T-helper 22 cell (primary cell): ENCODE measurements around the gene TIE1.

Experiments
- DNase-seq: peaks from one replicate; pipeline ENCODE4 v3.0.0-alpha.2; 2020; ENCODE audit warnings: low read depth

TIE1 gene

DNA sequence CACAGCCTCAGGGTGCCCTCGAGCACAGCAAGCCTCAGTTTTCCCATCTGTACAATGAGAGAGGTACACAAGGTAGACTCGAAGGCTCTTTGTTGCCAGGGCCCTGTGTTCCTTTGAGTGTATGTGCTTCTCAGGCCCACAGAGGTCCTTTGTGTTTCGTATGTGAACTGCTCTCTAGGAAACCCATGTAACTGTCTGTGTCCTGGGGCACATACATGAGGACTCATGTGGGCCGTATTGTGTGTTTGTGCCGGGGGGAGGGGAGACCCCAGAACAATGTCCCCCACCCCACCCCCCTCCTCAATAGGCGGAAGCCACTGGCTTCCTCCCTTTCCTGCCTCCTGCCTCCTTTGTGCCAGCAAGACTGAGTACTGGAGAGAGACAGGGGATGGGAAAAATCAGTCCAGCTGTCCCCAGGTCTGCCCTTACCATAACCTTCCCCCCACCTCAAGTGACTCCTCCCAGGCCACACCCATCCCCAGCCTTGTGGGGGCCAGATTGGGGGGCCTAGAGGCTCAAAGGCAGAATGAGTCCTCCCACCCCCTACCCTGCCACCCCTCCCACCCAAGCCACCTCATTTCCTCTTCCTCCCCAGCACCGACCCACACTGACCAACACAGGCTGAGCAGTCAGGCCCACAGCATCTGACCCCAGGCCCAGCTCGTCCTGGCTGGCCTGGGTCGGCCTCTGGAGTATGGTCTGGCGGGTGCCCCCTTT is at the start of gene TIE1:
Gene TIE1, plus strand, starts transcription at position 605 of the 717 bp plus-strand sequence. Its CDS starts 90 bp downstream, at position 695.
- no peak for DNase-seq

DNA sequence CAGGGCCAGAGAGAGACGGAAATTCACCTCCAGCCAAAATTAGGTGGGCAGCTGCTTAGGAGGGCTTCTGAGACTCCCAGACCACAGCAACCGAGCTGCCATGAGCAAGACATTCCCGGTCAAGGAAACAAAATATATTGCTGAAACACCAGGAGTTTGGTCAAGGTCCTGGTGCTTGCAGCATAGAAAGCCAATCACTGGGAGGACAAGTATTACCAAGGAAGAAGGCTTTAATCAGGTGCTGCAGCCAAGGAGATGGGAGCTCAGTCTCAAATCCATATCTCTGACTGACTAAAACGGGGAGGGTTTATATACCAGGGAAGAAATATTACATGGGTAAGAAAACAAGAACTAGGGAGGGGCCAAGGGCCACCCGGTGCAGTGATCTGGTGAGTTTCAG is 49.8 kb upstream of the TIE1 start:
- DNase-seq: no peak

DNA sequence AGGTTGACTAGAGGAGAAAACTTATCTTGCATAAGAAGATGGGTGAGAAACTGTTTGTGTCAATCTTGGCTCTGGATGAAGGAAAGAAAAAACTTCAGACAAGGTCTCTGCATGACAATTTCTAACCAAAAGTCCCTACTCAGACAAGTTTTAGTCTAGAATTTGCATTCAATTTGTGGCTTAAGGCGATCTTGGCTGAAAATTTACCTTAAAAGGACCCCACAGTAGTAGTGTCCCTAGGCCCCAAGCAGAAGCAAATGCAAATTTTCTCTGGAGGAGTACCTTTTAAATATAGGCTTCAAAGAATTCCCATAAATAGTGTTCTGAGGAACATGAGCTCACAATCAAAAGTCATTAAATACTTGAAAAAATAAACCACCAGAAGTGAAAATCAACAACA is 48.6 kb upstream of the TIE1 start:
- no peak for DNase-seq

DNA sequence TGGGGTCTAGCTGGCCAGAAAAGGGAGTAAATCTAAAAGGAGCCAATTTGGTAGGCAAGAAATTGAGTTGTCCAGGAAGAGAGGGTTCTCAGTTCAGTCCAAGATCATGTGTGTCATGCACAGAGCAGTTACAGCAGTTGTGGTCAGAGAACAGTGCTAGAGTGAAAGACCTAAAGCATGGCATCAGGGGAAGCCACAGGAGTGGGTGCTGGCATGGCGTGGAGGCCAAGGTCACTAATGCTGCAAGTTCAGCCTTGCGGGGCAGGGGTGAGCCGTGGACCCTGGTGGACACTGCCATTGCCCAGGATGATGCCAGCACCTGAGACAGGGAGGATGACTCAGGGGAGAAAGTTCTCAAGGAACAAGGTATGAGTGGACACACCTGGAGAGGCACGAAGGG is 47.6 kb upstream of the TIE1 start:
- no peak for DNase-seq

DNA sequence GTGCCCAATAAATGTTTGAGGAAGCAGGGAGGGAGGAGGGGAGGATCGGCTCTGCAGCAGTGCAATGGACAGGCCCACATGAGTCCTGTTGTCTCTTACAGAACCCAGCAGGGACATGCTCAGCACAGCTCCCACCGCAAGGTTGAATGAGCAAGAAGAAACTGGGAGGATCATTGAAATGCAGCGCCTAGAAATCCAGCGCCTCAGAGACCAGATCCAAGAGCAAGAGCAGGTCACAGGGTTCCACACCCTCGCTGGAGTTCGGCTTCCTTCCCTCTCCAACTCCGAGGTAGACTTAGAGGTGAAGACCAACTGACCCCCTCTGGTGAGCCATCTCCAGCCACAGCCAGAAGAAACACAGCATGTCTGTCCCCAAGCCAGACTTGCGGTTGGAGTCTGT is 46.9 kb upstream of the TIE1 start:
- no peak for DNase-seq

DNA sequence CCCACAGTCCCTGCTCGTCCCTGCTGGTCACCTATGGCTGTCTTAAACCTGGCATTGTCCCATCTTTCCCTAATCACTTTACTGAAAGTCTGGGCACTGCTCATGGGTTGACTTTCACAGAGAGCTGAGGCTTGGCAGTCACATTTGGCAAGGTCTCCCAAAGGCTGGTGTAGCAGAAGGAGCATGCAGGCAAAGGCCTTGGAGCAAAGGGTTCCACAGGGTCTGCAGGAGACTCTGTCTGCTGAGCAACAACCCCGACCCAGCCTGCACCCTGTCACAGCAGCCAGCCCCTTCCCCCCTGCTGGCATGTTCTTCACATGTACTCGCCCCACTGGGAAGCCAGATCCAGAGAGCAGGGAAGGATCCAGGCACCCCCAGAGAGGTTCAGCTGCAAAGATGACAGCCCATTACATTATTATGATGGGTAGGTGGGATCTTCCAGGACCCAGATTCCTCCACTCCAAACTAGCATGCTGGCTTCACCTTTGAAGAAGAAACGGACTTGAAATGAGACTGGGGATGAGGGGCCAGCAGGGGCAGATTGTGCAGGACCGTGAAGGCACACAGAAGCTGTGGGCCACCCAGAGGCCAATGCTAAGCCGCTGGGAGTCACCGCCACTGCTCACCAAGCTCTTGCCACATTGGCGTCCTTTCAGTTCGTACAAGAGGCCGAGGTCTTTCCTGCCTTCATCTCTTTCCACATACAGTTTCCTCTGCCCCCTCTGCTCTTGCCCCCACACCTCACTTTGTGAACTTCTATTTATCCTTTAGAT is 45.2 kb upstream of the TIE1 start:
- no peak for DNase-seq

DNA sequence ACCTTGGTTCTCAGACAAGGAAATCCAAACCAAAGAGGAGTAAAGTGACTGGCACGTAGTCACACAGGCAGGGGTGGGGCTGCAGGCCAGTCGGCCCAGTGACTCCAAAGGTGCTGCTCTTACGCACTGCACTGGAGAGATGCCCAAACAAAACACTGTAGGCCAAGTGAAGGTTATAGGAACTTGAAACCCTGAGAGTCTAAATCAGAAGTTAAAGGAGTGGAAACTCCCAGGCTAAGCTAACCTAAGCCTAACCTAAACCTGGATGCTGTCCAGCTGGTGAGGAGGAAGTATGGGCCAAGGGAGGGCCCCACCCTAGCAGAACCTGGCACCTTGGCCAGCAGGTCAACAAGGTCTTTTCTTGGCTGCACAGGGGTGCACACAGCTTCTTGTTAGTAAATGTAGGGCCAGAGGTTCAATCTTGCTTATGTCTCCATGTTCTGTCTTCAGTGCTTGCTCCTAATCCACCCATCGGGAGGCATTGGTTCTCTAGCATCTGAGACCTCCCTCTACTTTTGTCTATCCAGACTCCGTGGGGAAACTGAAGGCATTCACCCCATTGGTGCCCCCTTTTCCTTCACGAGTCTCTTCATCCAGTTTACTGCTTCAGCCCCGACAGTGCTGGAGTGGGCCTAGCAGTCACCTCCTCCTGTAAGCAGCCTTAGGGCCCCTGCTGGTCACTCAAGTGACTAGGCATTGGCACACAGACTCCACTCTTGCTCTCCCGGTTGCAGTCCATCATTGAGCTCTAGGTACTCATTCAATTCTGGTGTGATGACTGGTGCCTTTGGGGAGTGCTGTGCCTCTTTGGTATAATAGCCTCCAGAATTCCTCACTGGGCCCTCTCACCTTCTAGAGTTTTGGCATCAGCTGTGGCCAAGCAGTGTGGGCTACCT is 43.9 kb upstream of the TIE1 start:
- no peak for DNase-seq

DNA sequence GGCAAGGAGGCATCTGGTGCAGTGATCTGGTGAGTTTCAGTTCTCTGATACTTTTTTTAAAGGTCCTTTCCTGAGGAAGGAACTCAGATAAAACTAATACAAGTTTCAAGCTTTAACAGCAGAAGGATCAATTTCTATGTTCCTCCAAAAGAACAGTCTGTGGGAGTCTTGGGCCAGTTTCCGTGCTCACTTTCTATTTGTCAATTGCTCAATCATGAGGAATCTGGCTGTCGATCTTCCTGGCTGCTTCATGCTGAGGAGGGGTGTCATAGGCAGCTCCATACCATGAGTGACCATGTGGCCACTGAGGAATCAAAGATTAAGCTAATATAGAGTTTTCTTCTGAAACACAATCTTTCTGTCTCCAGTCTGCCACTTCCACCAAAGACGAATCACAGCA is 42.4 kb upstream of the TIE1 start:
- no peak for DNase-seq

DNA sequence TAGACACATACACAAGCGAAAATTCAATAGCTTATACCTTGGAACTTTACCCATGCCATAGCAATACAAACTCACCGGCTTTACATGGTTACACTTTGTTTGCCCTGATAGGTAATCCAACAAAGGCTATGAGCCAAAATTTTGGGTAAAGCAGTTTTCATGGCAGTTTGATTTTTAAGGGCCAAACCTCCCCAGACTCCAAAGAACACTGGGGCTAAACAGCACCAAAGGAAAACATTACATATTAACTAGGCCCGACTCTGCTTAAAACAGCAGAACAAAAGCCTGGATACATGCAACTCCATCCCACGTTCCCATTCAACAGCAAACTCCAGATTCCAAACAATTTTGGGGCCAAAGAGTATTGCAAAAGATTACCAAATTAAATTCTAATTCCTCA is 35.4 kb upstream of the TIE1 start:
- DNase-seq: no peak

DNA sequence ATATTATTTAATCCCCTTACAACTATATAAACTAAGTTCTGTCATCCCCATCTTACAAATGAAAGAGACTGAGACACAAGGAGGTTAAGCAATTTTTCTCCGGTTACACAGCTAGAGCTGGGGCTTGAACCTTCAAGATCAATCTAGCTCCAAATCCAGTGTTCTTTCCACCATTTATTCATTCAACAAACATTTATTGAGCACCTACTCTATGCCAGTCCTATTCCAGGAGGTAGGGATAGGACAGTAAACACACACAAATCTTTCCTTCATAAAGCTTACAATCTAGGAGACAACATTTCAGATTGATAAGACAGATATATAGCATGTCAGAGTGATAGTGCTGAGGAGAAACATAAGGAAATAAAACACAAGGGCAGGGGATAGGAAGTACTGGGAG is 33.9 kb upstream of the TIE1 start:
- no peak for DNase-seq

DNA sequence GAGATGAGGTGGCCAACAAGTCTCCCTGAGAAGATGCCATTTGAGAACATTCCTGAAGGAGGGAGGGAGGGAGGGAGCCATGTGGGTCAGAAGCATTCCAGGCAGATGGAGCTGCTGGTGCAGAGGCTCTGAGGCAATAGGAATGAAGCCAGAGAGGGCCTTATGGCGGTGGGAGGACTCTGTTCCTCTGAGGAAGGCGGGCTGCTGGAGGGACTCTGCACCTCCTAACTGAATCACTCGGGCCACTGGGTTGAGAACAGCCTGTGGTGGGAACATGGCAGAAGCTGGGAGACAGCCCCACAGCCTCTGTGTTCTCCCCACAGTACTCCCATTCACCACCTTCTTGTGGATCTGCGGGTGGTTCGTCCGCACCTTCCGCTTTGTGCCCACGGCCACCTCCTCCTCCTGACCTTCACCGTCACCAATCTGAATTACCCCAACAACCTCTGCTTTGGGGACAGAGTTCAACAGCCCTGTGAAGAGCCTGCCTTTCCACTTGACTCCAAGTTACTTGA is 33.4 kb upstream of the TIE1 start:
- DNase-seq: no peak

DNA sequence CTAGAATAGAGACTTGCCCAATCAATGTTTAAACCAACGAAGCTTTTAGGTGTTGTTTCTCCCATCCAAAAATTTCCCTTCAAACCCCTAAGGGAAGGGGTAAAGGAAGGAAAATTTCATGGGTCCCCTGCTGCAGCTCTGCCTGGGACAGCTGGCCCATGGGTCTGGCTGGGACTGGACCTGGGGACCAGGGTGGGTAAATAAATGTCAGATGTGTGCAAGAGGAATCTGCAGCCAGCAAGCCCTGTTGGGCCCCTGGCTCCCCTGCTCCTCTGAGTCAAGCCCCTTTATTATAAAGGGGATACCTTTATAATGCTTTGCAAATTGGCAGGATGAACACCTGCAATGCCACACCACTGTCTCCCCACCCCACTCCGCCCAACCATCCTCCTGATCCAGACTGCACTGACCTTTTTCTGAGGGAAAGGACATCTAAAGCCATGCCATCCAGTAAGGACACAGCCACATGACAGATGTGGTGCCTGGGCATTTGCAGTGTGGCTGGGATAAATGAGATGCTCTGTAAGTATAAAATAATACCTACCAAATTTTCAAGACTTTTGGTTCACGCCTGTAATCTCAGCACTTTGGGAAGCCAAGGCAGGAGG is 32.9 kb upstream of the TIE1 start:
- DNase-seq: no peak

DNA sequence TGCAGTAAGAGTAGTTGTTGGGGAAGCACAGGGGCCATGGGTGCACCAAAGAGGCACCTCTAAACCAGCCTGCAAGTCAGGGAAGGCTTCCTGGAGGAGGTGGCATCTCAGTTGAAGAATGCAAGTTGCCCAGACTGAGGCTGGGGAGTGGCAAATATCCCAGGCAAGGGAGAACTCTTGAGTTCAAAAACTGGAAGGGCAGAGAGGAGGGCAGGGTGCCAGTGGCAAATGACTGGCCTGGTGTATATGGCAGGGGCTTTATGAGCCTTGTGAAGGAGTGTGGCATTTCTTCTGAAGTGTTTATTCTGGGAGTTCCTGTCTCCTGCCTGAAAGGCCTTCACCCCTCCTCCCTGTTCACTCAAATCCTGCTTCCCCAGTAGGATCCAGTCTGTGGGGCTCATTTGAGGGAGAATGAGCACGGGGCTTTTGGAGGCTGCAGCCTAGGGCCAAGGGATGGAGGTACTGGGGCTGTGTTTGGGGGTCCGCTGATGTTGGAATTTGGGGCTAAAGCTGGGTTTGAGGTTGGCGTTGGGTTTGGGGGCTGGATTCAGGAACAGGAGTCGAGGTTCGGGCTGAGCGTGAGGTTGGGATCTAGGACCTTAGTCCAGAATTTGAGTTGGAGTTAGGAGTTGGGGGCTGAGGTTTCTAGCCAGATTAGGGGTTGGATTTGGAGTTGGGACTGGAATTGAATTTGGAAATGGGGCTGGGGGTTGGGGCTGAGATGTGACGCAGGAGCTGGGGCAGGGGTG is 31.0 kb upstream of the TIE1 start, which contains the start of gene TMEM125:
Gene TMEM125, plus strand, starts transcription at position 357 of the 749 bp plus-strand sequence. CDS start 2,740 bp downstream, outside the sequence.
- DNase-seq: no peak

DNA sequence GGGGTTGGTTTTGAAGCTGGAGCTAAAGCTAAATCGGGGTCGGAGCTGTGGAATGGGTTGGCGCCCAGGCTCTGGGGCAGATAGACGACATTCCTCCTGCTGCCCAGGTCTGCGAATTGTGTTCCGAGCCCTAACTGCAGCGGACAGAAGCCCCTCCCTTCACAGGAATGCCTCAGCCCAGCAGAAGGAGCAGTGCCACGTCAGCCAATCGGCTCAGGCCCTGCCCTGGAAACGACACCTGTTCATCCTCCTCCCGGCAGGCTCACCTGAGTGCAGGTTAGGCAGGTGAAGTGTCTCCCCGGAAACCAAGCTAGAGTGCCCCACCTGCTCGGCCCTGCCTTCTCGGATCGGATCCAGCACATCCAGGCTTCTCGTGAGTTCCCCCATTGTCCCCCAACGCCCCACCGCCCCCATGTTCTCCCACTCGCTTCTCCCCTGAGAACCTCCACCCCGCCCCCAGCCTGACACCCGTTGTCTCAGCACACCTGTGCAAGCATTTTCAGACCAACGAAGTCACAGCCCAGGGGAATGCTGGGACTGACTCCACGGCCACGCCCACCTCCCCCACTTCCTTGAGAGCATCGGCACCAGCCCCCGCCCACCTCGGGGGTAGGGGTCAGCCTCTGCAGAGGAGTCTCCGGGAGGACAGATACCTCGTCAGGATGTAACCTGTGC is 30.2 kb upstream of the TIE1 start:
- DNase-seq: no peak

DNA sequence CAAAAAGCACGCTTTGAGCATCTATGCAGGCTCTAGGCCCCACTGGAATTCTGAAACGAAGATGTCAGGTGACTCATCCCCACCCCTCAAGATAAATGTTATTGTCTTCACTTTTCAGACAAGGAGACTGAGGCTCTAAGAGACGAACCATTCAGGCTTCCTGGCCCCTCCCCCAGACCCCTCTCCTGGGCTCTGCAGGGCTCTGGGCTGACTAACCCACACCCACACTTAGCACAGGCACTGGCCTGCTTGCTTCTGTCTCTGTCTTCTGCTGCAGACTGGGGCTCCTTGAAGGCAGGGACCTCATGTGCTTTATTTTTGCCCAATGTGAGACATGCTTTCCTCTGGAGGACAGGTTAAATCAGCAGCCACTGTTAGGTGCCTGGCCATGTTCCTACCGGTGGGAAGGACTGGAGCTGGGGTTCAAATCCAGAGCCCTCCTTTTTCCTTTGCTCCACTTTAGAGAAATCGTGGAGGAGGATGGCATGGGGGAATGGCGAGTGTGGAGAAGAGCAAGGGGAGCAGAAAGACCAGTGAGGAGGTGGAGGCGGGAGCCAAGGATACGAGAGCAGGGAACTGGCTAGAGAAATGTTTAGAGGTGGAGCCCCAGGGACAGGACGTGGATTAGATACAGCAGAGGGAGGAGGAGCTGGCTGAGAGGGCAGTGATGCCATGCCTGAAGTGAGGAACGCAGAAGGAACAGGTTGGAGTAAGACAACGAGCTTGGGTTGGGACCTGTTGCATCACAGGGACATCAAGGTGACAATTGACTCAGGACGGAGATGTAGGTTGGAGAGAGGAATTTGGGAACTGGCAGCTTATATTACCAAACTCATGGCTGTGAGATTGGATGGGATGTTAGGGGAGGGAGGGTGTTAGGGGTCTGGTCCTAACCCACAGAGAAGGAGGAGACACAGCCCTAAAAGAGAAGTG is 29.3 kb upstream of the TIE1 start:
- DNase-seq: no peak

DNA sequence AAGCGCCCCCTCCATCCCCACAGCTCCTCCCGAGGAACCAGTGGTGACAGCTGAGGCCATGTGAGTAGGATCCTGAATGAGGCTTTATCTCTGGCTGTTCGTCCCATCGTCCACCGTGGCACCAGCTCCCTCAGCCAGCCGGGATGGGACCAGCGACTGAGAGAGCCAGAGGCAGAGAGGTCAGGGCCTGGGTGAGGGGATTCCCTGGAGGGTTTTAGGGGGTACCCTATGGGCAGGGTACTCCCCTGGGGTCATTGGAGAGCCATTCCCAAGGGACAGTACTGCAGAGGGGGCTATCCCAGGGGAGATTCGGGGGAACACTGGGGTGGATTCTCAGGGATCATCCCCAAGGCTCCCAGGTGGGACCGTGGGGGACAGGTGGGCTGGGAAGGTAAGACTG is 28.6 kb upstream of the TIE1 start:
- DNase-seq: no peak

DNA sequence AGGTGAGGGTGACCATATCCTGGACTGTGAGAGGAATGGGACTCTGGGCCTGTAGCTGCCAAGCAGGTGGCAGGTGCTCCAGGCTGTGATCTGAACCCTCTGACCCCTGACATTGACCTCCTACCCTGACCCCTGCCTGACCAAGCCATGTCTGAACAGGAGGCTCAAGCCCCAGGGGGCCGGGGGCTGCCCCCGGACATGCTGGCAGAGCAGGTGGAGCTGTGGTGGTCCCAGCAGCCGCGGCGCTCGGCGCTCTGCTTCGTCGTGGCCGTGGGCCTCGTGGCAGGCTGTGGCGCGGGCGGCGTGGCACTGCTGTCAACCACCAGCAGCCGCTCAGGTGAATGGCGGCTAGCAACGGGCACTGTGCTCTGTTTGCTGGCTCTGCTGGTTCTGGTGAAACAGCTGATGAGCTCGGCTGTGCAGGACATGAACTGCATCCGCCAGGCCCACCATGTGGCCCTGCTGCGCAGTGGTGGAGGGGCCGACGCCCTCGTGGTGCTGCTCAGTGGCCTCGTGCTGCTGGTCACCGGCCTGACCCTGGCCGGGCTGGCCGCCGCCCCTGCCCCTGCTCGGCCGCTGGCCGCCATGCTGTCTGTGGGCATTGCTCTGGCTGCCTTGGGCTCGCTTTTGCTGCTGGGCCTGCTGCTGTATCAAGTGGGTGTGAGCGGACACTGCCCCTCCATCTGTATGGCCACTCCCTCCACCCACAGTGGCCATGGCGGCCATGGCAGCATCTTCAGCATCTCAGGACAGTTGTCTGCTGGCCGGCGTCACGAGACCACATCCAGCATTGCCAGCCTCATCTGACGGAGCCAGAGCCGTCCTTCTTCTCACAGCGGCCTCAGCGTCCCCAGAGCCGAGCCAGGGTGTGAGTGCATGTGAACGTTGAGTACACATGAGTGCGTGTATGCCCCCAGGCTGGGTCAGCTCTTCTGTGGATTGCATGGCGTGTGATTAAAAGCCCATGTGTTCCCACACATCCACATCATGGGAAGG is 27.9 kb upstream of the TIE1 start:
- no peak for DNase-seq

DNA sequence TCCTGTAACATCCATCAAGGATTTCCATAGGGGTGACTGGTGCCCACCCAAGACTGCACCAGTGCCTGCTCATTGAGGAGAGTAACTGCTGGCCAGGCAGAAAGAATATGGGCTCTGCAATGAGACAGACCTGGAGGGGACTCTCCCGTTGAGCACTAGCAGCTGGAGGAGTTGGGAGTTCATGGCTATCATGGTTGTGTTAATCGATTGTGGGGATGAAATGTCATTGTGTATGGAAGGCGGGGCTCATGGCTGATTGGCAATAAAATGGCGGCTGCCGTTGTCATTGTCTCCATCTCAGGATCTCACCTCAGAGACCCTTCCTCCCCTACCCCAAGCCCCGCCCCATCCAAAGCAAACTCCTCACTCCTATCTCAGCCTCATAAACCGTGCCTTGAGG is 27.1 kb upstream of the TIE1 start:
- DNase-seq: no peak
